Measurements from ENCODE around the gene DNAJC16.

- no peak for TF ChIP-seq CTCF (IDR thresholded peaks at IDR 0.05)
- no peak for TF ChIP-seq EZH2phosphoT487 (IDR thresholded peaks at IDR 0.05)
Measured at GRCh38 chr1:15621975-15622374, 95.3 kb downstream of the DNAJC16 start.

Measured in neural progenitor cell (in vitro differentiated cells).